ENCODE measurements around the gene FAM83F.
"Not testable (repeated sequence)": the region's sequence is repeated elsewhere in the genome, so short reads cannot be mapped to it uniquely, and the experiment has no call there.

FAM83F gene

DNA sequence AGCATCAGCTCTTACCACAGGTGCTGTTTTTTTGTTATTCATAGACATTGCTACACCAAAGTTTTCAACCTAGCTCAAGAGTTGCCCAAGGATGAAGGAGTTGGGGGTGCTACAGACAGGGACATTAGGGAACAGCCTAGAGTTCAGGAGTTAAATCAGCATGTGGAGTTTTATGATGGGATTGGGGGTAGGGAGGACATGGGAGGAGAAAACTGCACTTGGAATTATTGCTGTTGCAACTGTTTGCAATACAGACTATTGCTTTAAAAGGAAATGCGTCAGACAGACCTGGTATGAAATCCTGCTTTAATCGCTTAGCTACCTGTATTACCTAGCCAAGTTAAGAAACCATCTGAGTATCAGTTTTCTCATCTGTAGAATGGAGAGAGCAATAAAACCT is 28.3 kb upstream of the FAM83F start:
- DNase-seq = no peak

DNA sequence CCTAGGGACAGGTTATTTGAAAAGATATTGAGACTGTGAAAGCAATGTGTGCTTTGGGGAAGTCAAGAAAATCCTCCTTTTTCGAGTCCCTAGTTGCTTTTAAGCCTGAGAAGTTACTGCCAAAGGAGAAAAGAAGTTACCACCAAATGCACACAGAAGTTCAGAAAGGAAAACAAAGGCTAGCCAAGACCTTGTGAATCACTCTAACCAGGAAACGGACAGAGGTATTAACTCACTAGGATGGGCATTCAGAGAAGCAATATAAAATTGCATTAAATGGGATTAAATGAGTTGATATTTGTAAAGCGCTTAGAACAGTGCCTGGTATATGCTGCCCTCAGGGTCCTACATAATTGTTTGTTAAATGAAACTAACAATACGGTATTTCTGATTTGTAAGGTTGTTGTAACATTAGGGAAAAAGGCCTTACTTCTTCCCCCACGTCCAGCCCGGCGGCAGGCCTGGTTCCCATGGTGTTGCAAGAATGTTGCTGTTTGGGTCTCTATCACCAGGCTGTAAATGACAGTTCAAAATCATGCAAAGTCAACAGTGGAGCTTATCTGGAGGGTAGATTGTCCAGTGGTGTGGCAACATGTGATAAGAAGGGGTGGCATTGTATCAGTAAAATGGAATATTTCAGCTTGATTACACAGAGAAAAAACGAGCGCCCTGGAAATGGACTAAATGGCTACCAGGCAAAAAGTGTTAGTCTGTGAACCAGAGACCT is 27.5 kb upstream of the FAM83F start:
- DNase-seq = no peak

DNA sequence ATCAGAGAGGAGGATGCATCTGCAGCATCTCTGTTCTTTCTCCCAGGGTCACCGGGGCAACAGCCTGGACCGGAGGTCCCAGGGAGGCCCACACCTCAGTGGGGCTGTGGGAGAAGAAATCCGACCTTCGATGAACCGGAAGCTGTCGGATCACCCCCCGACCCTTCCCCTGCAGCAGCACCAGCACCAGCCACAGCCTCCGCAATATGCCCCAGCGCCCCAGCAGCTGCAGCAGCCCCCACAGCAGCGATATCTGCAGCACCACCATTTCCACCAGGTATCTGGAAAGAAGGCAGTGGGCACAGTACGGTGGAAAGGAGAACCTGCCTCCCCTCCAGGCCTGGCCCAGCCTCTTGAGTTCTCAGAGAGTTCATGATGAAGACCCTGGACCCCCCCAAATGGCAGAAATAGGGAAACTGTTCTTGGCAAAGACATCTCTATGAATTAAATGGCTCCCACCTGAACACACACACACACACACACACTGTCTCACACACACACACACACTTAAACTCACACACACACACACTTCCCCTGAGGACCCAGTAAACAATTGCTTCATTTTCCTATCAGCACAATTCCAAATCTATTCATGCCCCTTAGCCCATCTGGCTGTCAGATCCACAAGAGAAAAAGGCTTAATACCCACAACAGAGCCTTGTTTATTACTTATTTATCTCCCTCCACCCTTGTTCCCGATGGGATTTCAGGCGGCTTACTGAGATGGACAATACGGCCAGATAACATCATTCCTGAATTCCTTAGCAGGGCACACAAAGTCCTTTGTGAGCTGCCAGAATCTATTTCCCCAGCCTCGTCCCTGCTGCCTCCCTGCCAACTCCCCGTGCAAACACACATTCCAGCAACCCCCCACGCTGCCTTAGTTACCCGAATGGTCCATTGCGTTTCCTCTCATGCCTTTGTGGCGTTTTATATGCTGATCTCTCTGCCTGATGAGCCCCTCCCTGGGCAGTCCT is 26.5 kb upstream of the FAM83F start:
- no peak for DNase-seq

DNA sequence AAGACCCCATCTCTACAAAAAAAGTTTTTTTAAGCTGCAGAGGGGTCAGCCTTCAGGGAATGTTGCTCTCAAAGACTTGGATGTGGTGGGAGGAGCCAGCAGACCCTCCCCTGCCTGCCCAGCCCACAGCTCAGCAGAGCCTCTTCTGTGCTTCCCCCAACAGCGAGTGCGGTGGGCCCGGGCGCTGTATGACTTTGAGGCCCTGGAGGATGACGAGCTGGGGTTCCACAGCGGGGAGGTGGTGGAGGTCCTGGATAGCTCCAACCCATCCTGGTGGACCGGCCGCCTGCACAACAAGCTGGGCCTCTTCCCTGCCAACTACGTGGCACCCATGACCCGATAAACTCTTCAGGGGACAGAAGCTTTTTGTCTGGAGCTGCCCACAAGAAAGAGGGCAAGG is 24.0 kb upstream of the FAM83F start:
- DNase-seq = no peak

DNA sequence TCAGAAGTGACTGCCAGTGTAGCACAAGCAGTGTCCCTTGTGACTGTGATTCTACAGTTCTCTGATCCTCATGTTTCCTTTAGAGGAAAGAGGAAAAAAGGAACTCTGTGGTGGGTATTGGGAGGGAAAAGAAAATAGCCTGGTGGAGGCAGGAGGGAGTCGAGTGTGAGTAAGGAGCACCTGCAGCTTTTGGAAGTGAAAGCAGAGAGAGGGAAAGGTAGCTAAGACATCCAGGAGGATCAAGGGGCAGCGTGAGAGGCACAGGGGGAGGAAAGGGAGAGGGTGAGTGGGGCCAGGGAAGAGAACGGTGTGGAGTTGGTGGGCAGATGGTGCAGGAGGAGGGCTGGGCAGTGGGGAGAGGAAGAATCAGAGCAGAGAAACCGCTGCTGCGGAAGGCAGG is 22.1 kb upstream of the FAM83F start:
- DNase-seq = no peak

DNA sequence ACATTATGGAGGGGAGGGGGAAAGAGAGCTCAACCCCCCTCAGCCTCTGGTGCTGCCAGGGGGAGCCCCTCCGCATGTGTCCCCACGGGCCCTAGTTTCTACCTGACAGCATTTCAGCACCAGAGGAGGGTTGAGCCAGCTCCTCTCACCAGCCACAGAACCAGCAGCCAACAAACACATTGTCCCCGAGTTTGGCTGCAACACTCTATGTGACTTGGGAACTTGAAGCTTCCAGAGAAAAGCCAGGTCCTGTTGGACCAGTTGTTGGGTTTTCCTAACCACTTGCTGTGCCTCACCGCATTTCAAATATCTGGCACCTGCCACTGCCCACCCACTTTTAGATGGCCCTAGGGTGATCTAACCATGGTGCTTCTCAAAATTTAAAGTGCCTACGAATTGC is 21.1 kb upstream of the FAM83F start:
- DNase-seq = no peak

DNA sequence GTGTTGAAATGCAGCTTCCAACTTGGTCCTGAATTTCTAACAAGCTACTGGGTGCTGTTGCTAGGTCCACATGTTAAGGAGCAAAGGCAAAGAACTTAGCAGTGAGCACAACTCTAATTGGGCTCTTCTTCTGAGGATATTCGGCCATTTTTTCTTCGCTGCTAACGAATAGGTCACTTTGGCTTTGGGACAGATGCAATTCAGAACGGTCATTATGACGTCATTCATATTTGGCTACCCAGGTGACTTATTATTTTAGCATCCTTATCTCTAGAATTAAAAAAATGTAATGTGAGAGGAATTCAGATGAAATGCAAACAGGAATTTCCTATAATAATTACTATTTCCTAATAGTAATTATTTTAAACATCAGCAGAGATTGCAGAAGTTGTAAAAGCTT is 20.7 kb upstream of the FAM83F start:
- no peak for DNase-seq

DNA sequence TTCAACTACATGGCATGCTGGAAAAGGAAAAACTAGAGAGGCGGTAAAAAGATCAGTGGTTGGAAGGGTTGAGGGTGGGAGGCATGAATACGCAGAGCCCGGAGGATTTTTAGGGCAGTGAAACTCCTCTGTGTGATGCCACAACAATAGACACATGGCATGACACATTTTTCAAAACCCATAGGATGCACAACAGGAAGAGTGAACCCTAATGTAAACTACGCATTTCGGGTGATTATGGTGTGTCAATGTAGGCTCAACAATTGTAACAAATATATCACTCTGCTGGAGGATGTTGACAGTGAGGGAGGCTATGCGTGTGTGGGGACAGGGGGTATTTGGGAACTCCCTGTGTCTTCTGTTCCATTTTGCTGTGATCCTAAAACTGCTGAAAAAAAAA is 15.7 kb upstream of the FAM83F start:
- no peak for DNase-seq

DNA sequence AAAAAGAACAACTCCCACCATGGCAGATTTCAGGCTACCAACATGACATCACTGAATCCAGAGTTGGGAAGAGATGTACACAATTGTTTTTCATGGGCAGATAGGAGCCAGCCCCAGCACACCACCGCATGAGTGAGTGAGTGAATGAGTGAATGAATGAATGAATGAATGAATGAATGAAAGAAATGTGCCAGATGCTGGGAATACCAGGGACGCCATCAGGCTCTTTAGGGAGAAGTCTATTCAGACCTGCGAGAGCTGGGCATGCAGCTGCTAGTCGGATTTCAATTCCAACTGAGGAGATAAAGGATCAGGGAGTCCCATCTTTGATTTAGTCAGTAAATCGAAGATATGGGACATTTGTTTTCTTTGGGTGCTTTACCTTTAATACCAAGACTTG is 15.3 kb upstream of the FAM83F start:
- DNase-seq = no peak

DNA sequence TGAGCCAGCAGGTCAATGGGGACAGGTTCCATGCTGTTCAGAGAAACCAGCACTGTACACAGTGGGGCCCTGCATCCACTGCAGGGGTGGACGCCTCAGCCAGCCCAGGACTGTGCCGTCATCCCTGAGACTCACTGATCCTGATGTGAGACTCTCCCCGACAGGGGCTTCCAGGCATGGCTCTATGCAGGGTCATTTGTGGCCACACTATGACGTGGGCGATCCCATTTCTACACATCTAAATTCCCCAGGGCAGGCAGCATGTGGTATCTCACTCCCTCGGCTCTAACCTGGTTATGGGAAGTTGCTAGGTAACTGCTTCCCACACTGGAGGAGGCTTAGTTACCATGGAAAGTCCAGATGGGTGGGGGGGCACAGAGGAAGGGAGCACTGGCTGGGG is 14.2 kb upstream of the FAM83F start:
- no peak for DNase-seq

DNA sequence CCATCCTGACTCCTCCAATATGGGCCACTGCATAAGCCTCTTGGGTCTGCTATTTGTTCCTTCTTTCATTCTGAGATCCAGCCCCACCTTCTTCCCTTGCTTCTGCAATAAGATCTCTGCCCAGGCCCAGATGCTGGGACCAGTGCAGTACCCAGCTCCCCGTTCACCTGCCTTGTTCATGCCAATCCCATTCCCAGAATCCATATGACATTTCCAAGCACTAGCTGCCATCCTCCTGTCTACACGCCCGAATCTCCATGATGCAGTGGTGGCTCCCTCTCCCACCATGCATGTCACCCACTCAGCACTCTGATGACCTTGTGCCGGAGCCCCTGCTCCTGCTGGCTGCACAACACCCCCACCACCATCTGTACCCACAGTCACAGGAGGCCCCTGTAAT is 11.4 kb upstream of the FAM83F start:
- DNase-seq = no peak

DNA sequence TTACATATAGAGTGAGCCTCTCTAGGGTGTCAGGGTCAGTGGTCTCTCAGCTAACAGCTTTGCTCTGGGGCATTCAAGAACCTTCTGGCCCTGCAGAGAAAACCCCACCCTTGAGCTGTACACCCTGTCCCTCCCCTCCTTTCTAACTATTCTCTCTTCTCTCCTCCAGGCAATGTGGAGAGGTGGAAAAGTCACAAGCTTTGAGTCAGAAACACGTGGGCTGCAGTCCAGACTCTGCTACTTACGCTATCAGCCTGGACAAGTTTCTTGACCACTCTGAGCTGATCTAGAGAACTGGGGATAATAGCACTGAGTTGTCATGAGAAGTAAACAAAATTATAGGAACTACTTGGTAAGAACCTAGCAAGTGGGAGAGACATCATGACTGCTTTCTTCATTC is 10.7 kb upstream of the FAM83F start:
- DNase-seq = no peak

DNA sequence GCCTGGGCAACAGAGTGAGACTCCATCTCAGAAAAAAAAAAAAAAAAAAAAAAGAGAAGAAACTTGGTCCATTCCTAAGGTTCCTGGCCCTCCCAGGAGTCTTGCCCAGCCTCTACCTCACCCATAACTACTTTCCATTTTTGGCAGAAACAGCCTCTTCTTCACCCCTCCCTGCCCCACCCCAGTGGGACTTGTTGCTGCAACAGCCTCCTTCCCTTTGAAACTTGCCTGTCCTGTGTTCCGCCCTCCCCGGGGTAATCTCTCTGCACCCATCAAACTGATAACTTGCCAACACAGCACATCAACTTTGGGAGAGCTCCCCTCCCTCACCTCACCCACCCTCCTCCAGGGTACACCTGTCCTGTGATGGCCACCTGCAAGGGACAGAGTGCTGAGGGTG is 10.0 kb upstream of the FAM83F start:
- DNase-seq = no peak

DNA sequence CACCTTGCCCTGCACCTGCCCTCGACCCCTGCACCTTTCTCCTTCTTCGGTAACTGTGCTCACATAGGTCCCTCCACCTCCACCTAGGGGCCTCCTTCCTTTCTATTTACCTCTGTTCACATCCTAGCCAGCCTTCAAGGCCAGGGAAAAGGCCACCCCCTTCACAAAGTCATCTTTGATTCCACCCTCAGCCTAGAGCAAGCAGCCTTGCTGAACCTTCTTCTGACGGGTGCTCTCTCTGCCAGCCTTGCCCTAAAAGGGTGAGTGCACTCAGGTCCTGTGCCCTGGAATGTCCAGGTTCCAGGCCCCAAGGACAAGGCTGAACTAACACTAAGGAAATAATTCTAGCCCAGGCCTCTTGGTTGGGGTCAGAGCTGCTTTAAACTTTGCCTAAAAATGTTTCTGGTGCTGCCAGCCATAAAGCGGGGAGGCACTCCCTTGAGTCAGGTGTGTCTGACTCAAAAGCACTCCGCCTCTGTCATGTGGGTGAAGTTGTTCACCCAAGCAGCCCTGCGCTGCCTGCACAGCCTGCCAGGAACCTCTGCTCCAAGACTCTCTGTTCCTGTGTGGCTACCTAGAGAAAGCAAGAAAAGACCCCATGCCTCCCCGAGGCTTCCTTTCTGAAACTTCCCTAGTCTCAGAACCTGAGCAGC is 9.2 kb upstream of the FAM83F start:
- DNase-seq = no peak

DNA sequence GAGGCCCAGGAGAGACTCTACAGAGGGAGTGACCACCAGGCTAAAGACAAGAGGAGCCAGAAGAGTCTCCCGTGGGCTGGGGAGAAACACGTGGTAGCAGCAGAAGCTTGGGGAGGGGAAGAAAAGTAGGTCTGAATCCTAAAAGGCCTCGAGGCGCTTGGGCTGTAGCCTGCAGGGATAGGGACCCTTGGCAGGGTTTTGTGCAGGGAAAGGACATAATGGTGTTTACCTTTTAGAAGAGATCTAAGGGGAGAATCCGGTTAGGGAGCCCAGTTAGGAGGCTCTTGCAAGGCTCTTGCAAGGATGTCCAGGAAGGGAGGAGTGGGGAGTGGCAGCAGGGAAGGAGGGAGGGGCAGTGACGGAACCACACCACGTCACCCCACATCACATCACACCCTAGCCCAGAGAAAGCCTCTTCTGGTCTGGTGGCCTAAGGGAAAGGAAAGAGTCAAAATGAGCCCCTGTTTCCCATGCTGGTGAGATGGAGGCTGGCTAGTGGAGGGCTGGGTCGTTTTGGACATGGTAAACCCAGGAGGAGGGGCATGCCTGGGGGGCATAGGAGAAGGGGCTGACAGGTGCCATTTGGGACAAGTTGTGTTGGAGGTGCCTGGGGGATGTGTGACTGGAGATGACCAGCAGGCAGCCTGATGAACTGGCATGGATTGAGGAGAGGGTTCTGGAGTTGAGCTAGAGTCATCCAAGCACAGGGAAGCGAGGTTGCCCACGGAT is 6.2 kb upstream of the FAM83F start:
- DNase-seq = no peak

DNA sequence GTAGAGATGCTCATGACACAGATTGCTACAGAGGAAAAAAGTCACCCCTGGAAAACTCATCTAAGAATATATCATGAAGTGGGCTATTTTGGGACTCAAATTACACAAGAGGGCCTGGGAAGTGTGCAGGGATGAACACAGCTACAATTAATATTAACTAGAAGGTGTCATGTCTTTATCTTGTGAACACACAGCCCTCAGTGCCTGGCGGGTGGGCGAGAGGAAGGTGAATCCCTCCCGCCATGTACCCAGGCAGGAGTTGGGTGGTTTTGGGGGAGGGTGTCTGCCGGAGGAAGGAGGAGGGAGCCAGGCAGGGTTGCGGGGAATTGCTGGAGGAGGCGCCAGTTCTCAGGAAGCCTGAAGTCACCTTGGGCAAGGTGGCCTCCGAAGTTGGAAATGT is 5.1 kb upstream of the FAM83F start:
- DNase-seq = no peak

DNA sequence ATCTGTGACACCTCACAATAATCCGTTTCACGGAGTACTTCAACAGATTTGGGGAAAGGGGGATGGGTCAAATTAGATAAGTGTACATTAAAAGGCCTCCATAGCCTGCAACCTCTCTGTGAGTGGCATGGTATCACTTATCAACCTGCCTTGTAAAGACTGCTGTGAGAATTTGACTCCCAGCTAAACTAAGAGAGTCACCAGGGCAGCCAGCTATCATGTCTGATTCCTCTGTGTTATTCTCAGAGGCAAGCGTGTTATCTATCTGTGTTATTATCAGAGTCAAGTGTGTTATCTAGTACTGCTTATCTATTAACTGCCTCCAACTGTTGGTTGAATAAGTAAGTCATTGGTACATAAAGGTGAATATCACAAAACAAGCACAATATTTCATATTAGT is 4.1 kb upstream of the FAM83F start:
- DNase-seq = no peak

DNA sequence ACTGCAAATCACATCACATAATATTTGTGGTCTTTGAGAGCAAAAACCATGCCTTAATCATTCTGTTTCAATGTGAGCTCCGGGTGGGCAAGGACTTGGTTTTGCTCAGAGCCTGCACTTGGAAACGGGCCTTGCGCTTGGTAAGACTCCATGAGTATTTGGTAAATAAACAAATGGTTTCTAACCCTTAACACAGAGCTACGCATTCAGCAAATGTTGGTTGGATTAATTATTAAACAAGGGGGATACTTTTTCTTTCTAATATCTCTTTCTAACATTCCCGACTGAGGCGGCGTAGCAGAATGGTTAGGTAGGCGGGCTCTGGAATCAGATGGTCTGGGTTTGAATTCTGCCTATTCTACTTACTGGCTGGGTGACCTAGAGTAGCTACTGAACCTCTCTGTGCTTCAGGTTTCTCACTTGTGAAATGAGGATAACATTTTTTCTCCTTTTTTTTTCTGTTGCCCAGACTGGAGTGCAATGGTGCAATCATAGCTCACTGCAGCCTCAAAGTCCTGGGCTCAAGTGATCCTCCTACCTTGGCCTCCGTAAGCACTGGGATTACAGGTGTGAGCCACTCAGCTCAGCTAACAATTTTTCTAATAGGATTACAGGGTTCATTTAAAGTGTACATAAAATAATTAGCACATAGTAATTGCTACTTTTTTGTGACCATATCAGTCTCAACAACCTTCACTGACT is 3.4 kb upstream of the FAM83F start:
- DNase-seq = no peak

DNA sequence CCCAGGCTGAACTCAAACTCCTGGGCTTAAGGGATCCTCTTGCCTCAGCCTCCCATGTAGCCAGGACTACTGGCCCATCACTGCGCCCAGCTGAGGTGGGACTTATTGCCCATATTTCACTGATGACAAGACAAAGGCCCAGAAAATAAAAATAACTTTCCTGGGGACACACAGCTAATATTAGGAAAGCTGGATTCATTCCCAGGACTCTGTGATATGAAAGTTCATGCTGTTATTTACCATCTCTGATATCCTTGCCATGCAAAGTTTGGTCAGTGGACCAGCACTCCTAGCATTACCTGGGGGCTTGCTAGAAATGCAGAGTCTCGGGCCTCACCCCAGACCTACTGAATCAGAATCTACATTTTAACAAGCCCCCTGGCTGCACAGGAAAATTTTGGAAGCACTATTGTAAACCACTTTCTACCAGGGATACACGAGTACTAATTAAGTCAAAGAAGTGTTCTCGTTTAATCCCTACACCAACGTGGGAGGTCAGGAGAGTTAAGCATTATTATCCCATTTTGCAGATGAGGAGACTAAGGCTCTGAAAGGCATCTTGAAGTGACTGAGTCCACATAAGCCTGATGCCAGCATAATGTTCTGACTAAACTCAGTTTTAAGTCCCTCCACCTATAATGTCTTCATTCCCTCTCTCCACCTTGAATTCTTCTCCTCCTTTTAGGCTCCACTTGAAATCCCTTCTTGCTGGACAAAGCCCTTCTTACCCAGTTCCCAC is 2.5 kb upstream of the FAM83F start:
- no peak for DNase-seq

DNA sequence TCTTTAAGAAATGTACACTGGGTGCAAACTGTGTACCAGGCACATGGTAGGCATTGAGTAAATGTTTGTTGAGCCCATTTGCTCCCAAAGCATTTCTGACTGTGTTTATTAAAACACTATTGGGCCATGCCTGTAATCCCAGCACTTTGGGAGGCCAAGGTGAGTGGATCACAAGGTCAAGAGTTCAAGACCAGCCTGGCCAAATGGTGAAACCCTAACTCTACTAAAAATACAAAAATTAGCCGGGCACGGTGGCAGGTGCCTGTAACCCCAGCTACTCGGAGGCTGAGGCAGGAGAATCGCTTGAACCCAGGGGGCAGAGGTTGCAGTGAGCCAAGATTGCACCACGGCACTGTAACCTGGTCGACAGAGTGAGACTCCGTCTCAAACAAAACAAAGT is 1.9 kb upstream of the FAM83F start:
- DNase-seq = not testable (repeated sequence)

DNA sequence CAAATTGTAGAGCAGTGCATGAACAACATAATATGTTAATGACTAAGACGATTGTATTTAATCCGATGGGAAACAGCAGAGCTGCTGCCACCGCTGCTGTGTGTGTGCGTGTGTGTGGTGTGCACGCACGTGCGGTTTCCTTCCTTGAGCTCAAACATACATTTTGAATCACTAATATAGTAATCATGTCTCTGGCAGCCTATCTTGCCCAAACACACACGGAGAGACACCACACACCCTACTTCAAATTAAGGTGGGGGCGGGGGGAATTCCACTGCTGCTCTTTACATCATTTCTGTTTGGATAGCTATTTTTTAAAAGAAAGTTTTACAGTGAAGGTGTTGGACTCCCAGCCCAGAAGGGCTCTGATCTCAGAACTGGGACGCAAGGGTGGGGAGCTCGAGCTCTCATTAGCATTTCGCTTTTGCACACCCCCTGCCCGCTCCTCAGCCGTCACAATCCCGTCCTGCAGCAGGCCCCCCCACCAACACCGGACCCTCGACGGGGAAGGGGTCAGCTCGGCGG is 651 bp upstream of the FAM83F start:
- peak; percentile 28 to 64 for DNase-seq

Measured in CD4-positive, alpha-beta T cell treated with Interleukin-4 for 1 hour (primary cell).